VCaP (cell line): ENCODE measurements around the gene CRYGD.
"Not testable (repeated sequence)": the region's sequence is repeated elsewhere in the genome, so short reads cannot be mapped to it uniquely, and the experiment has no call there.

ENCODE experiments used
- H3K27ac ChIP-seq: fragments of 450-650 bp; 2 replicates; pipeline ENCODE4 v1.5.1; 2017
- CTCF ChIP-seq: fragments of 450-650 bp; conservative IDR thresholded peaks from 2 replicates; pipeline ENCODE4 v1.5.1; 2017; ENCODE audit warnings: mild to moderate bottlenecking, moderate library complexity

Gene CRYGD

GRCh38 chr2:208124013-208124715 is at the start of gene CRYGD:
CRYGD (minus strand) TSS chr2:208124524; CDS start chr2:208124473, 51 bp downstream.
- not testable (repeated sequence) for H3K27ac ChIP-seq

GRCh38 chr2:208172125-208172524 is 47.8 kb upstream of the CRYGD start:
- H3K27ac ChIP-seq = no peak overlapping the region
- no peak for TF ChIP-seq CTCF

- no peak overlapping the region for H3K27ac ChIP-seq
- no peak for TF ChIP-seq CTCF
These were observed 40.8 kb upstream of the CRYGD start for GRCh38 chr2:208164951-208165755.

GRCh38 chr2:208163489-208163888 is 39.2 kb upstream of the CRYGD start, which contains the start of gene CRYGA:
CRYGA (minus strand) TSS chr2:208163589; CDS start chr2:208163556, 33 bp downstream.
- no peak for TF ChIP-seq CTCF
- H3K27ac ChIP-seq = no peak within 1 kb of the TSS

- H3K27ac ChIP-seq = no peak overlapping the region
- TF ChIP-seq CTCF = no peak
These were observed 32.1 kb upstream of the CRYGD start for GRCh38 chr2:208156439-208156838.

- no peak overlapping the region for H3K27ac ChIP-seq
- TF ChIP-seq CTCF = no peak
These were observed 28.8 kb upstream of the CRYGD start for GRCh38 chr2:208153156-208153555.

GRCh38 chr2:208150956-208151355 is 26.6 kb upstream of the CRYGD start:
- TF ChIP-seq CTCF = no peak
- no peak overlapping the region for H3K27ac ChIP-seq

GRCh38 chr2:208150094-208150493 is 25.8 kb upstream of the CRYGD start:
- no peak overlapping the region for H3K27ac ChIP-seq
- TF ChIP-seq CTCF = no peak
